NOMO-1 treated with dmso at 0.1 percent for 144 hours (cell line): Measurements from ENCODE around the gene SLC2A3.
"Not testable (repeated sequence)": the region's sequence is repeated elsewhere in the genome, so short reads cannot be mapped to it uniquely, and the experiment has no call there.

Source experiments
- DNase-seq: peaks from one replicate; lab custom pipeline; 2025; ENCODE audit not compliant: unreplicated experiment; lab: John Stamatoyannopoulos, UW

The SLC2A3 gene

GRCh38 chr12:7917392-7918267 is 18.4 kb downstream of the SLC2A3 start:
- no peak for DNase-seq

DNA sequence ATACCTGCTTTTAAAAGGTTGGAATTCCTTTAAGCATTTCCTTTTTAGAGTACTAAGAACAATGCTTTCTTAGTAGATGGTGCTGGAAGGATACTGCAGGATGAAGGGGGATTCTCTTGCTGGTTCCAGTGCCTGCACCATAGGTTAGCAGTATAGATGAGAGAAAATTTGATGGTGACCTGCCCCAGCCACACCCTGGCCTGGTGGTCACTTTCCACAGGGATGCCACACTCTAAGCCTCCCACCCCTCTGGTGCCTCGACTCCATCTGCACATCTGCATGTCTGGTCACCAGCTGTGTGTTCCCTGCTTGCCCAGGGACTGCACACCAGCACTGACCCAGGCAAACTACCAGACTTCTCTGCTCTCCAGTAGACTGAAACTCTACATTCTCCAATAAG is 19.1 kb downstream of the SLC2A3 start:
- no peak for DNase-seq

- no peak for DNase-seq
These were observed 20.2 kb downstream of the SLC2A3 start for GRCh38 chr12:7915661-7916403.

GRCh38 chr12:7910106-7910505 is 25.9 kb downstream of the SLC2A3 start:
- DNase-seq: not testable (repeated sequence)

DNA sequence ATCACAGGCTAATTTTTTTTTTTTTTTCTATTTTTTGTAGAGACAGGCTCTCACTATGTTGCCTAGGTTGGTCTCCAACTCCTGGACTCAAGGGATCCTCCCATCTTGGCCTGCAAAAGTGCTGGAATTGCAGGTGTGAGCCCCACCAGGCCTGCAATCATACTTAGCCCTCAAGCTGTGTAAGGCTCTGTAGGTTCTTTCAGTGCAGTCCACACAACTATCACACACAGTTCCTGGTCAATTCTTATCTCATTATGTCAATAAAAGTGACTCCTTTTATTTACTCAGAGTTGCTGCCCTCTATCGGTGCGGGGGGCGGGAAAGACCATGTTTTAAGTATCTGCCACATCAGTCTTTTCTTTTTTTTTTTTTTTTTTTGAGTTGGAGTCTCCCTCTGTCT is 29.0 kb downstream of the SLC2A3 start:
- DNase-seq: peak; percentile 3

DNA sequence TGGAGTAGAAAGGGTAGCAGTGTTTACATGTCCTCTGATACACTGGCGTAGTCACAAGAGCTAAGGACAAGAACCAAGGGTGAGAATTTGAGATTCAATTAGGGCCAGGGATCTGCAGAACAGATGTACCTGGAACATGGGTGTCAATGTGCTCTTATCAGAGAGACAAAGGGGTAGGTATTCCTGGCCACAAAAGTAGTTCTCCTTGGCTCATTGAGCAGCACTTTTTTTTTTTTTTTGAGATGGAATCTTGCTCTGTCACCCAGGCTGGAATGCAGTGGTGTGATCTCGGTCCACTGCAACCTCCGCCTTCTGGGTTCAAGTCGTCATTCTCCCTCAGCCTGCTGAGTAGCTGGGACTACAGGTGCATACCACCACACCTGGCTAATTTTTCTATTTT is 29.7 kb downstream of the SLC2A3 start:
- not testable (repeated sequence) for DNase-seq

- not testable (repeated sequence) for DNase-seq
These were observed 30.3 kb downstream of the SLC2A3 start for GRCh38 chr12:7905600-7906125.

DNA sequence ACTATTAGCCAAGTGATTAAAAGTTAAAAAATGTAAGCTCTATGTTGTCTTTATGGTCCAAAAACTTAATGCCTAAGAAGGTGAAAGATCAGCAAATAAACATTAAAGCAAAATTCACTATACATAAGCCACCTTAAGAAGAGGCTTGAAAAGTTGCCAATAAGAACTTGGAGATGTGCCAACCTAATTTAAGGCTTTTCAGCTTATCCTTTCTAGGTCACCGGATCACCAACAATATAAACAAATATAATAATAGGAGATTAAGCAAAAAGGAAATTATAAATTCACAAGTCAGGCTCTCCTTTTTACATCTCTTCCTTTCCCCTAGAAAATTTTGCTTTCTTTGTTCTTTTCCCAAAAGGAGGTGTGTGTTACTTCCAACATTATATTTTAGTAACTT is 30.9 kb downstream of the SLC2A3 start:
- DNase-seq: no peak

DNA sequence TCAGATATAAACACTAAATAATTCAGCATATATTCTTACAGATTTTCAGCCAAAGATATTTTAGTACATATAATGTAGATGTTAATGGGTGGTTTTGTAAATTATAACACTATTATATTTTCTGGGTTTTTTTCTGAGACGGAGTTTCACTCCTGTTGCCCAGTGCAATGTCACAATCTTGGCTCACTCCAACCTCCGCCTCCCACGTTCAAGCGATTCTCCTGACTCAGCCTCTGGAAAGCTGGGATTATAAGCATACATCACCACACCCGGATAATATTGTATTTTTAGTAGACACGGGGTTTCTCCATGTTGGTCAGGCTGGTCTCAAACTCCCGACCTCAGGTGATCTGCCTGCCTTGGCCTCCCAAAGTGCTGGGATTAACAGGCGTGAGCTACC is 33.6 kb downstream of the SLC2A3 start:
- not testable (repeated sequence) for DNase-seq

DNA sequence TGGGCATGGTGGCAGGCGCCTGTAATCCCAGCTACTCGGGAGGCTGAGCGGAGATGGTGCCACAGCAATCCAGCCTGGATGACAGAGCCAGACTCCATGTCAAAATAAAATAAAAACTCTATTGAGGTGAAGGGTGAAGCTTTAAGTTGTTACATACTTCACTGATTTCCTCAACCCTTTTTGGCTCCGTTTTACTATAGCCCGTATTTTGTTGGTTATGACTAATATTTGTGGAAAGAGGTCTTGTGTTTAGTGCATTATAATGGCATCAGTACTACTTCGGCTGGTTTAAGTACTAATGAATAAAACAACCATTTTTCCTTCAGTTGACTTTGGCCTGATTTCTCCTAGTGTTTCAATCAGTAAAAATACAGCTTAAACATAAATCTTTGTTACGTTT is 36.2 kb downstream of the SLC2A3 start:
- no peak for DNase-seq

DNA sequence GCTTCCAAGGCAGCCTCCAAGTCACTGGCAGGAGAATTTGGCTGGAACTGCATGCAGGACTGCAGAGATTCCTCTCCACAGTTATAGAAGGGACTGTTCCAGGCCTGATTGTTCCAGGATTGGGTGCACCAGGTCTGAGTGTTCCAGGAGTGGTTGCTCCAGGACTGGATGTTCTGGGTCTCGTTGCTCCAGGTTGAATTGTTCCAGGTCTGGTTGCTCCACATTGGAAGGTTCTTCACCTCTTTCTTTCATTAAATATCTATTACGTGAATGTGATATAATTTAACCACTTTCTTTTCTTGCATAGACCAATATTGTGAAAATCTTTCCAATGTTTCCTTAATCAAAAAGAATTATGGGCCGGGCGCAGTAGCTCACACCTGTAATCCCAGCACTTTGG is 39.3 kb downstream of the SLC2A3 start:
- DNase-seq: not testable (repeated sequence)

- no peak for DNase-seq
These were observed 43.6 kb downstream of the SLC2A3 start for GRCh38 chr12:7892186-7892980.

DNA sequence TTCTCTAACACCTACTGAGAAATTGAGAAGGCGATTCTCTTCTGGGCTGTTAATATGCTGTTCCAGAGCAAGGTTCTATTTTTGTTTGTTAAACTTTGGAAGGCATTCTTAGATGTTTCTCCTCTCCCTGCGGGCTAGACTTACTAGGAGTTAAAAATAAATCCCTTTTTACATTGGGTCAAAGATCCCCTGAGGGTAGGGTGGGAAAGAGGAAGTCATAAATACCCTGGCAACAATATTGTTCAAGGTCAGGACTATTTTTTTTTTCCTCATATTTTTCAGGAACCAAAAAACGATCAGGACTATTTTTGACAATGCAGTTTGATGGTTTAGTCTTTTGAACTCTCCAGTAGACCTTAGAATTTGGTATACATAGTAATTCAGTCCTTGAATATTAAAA is 51.3 kb downstream of the SLC2A3 start:
- peak; percentile 42 for DNase-seq

DNA sequence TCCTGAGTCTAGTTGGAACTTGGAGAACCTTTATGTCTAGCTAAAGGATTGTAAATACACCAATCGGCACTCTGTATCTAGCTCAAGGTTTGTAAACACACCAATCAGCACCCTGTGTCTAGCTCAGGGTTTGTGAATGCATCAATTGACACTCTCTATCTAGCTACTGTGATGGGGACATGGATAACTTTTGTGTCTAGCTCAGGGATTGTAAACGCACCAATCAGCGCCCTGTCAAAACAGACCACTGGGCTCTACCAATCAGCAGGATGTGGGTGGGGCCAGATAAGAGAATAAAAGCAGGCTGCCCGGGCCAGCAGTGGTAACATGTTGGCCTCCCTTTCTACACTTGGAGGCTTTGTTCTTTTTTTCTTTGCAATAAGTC is 54.3 kb downstream of the SLC2A3 start:
- DNase-seq: not testable (repeated sequence)

GRCh38 chr12:7880952-7881735 is 54.8 kb downstream of the SLC2A3 start:
- DNase-seq: not testable (repeated sequence)

- no peak for DNase-seq
These were observed 56.7 kb downstream of the SLC2A3 start for GRCh38 chr12:7879246-7879645.

- no peak for DNase-seq
These were observed 58.6 kb downstream of the SLC2A3 start for GRCh38 chr12:7877420-7877819.

GRCh38 chr12:7872566-7873319 is 63.2 kb downstream of the SLC2A3 start, which contains the start of gene SLC2A14:
Gene SLC2A14 (minus strand): TSS chr12:7872915. CDS start chr12:7869880, 3,035 bp downstream.
- no peak for DNase-seq

DNA sequence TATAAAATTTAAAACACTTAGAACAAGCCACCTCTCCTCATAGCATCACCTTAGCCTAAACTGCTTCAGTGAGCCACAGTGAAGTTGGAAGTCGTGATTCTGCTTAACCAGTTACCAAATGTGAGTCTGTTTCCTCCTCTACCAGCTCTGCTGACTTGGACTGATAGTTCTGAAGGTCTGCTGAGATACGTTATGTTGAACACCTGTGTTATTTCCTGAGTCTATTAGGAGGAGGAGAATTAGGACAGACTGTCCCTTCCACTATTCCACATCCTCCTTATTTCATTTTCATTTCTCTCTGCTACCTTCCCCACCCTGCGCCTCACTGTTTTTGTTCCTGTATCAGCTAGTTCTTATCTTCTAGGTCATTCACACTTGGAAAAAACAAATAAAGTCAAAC is 65.7 kb downstream of the SLC2A3 start:
- no peak for DNase-seq
